ENCODE results near the gene CCDC149.

DNA sequence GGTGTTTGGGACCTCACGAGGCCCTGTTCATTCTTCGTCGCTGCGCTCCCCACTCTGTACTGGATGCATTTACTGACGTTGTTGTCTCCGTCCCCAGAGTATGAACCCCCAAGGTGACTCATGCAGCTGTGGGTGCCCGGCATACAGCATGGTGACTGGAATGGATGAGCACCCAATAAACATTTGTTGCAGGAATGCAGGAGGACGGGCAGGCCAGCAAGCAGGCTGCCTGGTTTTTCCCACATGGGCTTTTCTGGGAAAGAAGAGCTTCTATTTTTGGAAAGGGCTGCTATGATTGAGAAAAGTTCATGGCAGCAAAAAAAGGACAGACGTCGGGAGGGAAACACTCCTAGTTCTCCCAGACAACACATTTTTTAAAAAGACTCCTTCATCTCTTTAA, 118.4 kb downstream of the CCDC149 start:
- TF ChIP-seq, protein P1, sequence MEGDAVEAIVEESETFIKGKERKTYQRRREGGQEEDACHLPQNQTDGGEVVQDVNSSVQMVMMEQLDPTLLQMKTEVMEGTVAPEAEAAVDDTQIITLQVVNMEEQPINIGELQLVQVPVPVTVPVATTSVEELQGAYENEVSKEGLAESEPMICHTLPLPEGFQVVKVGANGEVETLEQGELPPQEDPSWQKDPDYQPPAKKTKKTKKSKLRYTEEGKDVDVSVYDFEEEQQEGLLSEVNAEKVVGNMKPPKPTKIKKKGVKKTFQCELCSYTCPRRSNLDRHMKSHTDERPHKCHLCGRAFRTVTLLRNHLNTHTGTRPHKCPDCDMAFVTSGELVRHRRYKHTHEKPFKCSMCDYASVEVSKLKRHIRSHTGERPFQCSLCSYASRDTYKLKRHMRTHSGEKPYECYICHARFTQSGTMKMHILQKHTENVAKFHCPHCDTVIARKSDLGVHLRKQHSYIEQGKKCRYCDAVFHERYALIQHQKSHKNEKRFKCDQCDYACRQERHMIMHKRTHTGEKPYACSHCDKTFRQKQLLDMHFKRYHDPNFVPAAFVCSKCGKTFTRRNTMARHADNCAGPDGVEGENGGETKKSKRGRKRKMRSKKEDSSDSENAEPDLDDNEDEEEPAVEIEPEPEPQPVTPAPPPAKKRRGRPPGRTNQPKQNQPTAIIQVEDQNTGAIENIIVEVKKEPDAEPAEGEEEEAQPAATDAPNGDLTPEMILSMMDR (conservative IDR thresholded peaks at IDR 0.05), result no peak
- no peak for TF ChIP-seq EZH2 (IDR thresholded peaks at IDR 0.05; ENCODE audit: low read depth)

Measured in PC-9 (cell line).